OCI-LY7 (cell line): Measurements from ENCODE around the gene MESP1. TPM values are rescaled to one million over a fixed set of nuclear protein-coding genes. Genes with fewer than 3 reads are reported as not detected.

ENCODE experiments used
- BruUV-seq: library from RNA; stranded (reverse); fragments of 400-500 nt; replicated peaks from 2 replicates; lab custom pipeline; 2021; lab: Mats Ljungman, UMichigan
- CTCF ChIA-PET: fragments of 300-600 bp; sonication (Branson Sonifier 250); formaldehyde crosslinking; loops from one replicate; lab custom pipeline; 2022; ENCODE audit warnings: antibody characterized with exemption; ENCODE audit not compliant: unreplicated experiment; lab: Charles Lee
- POLR2A ChIA-PET: fragments of 300-600 bp; sonication (Branson Sonifier 250); formaldehyde crosslinking; loops from one replicate; lab custom pipeline; 2022; ENCODE audit warnings: antibody characterized with exemption; lab: Charles Lee
- DNase-seq: peaks from one replicate; pipeline ENCODE4 v3.0.0-alpha.2; 2015; ENCODE audit warnings: low spot score
- H2AFZ ChIP-seq: fragments of 200-600 bp; sonication (generic), shearing (Covaris generic); 2 replicates; pipeline ENCODE4 v1.6.1; 2014; ENCODE audit warnings: mild to moderate bottlenecking, antibody characterized with exemption, low read length, moderate library complexity
- H3K27ac ChIP-seq: fragments of 200-600 bp; sonication (generic); 2 replicates; pipeline ENCODE4 v1.5.1; 2014; ENCODE audit warnings: mixed run types, low read depth, mild to moderate bottlenecking, moderate library complexity, low read length, inconsistent platforms; ENCODE audit not compliant: poor library complexity, severe bottlenecking
- H3K36me3 ChIP-seq: fragments of 200-600 bp; sonication (generic); 2 replicates; pipeline ENCODE4 v1.6.1; 2014; ENCODE audit warnings: mild to moderate bottlenecking, antibody characterized with exemption, low read length, moderate library complexity, mixed read lengths; ENCODE audit not compliant: insufficient read depth
- H3K4me1 ChIP-seq: fragments of 200-600 bp; sonication (generic); 2 replicates; pipeline ENCODE4 v1.5.1; 2014; ENCODE audit warnings: mild to moderate bottlenecking, low read length; ENCODE audit not compliant: insufficient read depth, poor library complexity, severe bottlenecking
- H3K4me2 ChIP-seq: fragments of 200-600 bp; sonication (generic); 2 replicates; pipeline ENCODE4 v1.6.1; 2014; ENCODE audit warnings: mild to moderate bottlenecking, low read length
- H3K4me3 ChIP-seq: fragments of 200-600 bp; sonication (generic); 2 replicates; pipeline ENCODE4 v1.5.1; 2014; ENCODE audit warnings: mild to moderate bottlenecking, low read depth, low read length; ENCODE audit not compliant: poor library complexity, severe bottlenecking
- H3K79me2 ChIP-seq: fragments of 200-600 bp; sonication (generic); 2 replicates; pipeline ENCODE4 v1.6.1; 2016; ENCODE audit warnings: low read depth, mild to moderate bottlenecking, low read length, moderate library complexity, mixed read lengths; ENCODE audit not compliant: insufficient read depth
- H3K9me2 ChIP-seq: fragments of 200-600 bp; sonication (generic); 2 replicates; pipeline ENCODE4 v1.6.1; 2016; ENCODE audit warnings: mild to moderate bottlenecking, low read length, mixed read lengths; ENCODE audit not compliant: insufficient read depth
- H3K9me3 ChIP-seq: fragments of 200-600 bp; sonication (generic); 2 replicates; pipeline ENCODE4 v1.6.1; 2014; ENCODE audit warnings: mild to moderate bottlenecking, mixed run types, low read length, mixed read lengths
- H4K20me1 ChIP-seq: fragments of 200-600 bp; sonication (generic); 2 replicates; pipeline ENCODE4 v1.6.1; 2014; ENCODE audit warnings: mild to moderate bottlenecking, antibody characterized with exemption, low read length, moderate library complexity, mixed read lengths; ENCODE audit not compliant: insufficient read depth
- CTCF ChIP-seq: fragments of 200-600 bp; sonication (generic); conservative IDR thresholded peaks from 2 replicates; pipeline ENCODE4 v1.5.1; 2014; ENCODE audit warnings: mild to moderate bottlenecking, antibody characterized with exemption, low read length, moderate library complexity, mixed read lengths
- EZH2phosphoT487 ChIP-seq: fragments of 200-600 bp; sonication (generic); IDR thresholded peaks from 2 replicates; pipeline ENCODE4 v1.6.1; 2018; ENCODE audit warnings: low read depth, borderline replicate concordance, mild to moderate bottlenecking, mixed run types, antibody characterized with exemption, low read length, moderate library complexity, mixed read lengths
- intact Hi-C: fragments of 100-400 bp; cut with micrococcal nuclease; formaldehyde crosslinking; loops from one replicate; pipeline ENCODE4 v1.10.0; 2022; ENCODE audit not compliant: unreplicated experiment
- total RNA-seq, 2 experiments: library from RNA; depleted of rRNA in 1 of 2; stranded (reverse); fragments of >200 nt in 1 of 2; shearing (Covaris generic) in 1 of 2; gene quantifications; 2 replicates each; pipeline ENCODE4 v1.2.3, GENCODE V29; 2014 to 2022

The MESP1 gene
- total RNA-seq, 2 experiments from 2014 or later = 3.5 TPM; not detected in 1

GRCh38 chr15:89753855-89754254, 2.8 kb upstream of the MESP1 start:
- ChIA-PET POLR2A (interaction anchor here (0.6 to 1.0 kb wide), 4 partner anchors 137 to 486 kb away, joined by 4 to 5 read pairs (median 4); no protein-coding TSS in a partner anchor), CTCF (no interaction called here)
- Histone ChIP-seq H3K9me2 (no peaks in the 10 kb centered on the region), H3K4me3 (no peak overlapping the region), H3K9me3 (no peaks in the 10 kb centered on the region), H3K79me2 (no peaks in the 10 kb centered on the region), H3K4me1 (peaks cover 7% of the 10 kb centered on the region), H2AFZ (no peak overlapping the region), H3K36me3 (no peaks in the 10 kb centered on the region), H3K4me2 (no peak overlapping the region), H4K20me1 (no peaks in the 10 kb centered on the region), H3K27ac (no peak overlapping the region)
- TF ChIP-seq EZH2phosphoT487 (no peak), CTCF (no peak)
- no TSS peak for BruUV-seq
- intact Hi-C loops = no loop called here
- no peak for DNase-seq

GRCh38 chr15:89751748-89752147, 699 bp upstream of the MESP1 start:
- no TSS peak for BruUV-seq
- no peak overlapping the region for H3K27ac ChIP-seq
- H4K20me1 ChIP-seq = no peaks in the 10 kb centered on the region
- peak overlapping the region; percentile 85; the same call in 1 of the 2 replicates for H3K4me2 ChIP-seq
- POLR2A ChIA-PET = interaction anchor here (0.8 kb wide), 1 partner anchor 12 kb away, joined by 3 read pairs; no protein-coding TSS in a partner anchor
- H3K9me3 ChIP-seq = no peaks in the 10 kb centered on the region
- CTCF ChIA-PET = interaction anchor here (0.5 kb wide), 1 partner anchor 170 kb away, joined by 3 read pairs; no protein-coding TSS in a partner anchor
- H3K79me2 ChIP-seq = no peaks in the 10 kb centered on the region
- H3K9me2 ChIP-seq = no peaks in the 10 kb centered on the region
- no peak for DNase-seq
- H2AFZ ChIP-seq = no peak overlapping the region
- H3K4me3 ChIP-seq = no peak overlapping the region
- TF ChIP-seq CTCF = no peak
- TF ChIP-seq EZH2phosphoT487 = no peak
- H3K36me3 ChIP-seq = no peaks in the 10 kb centered on the region
- peaks cover 7% of the 10 kb centered on the region for H3K4me1 ChIP-seq
- intact Hi-C loops = no loop called here

GRCh38 chr15:89749951-89750559, 994 bp downstream of the MESP1 start:
- BruUV-seq = no TSS peak
- no peak for DNase-seq
- H2AFZ ChIP-seq = peak overlapping the region; percentile 85
- TF ChIP-seq EZH2phosphoT487 = no peak
- intact Hi-C loops = no loop called here
- no peaks in the 10 kb centered on the region for H3K9me3 ChIP-seq
- H4K20me1 ChIP-seq = no peaks in the 10 kb centered on the region
- H3K27ac ChIP-seq = no peak overlapping the region
- peak overlapping the region; percentile 85 for H3K4me2 ChIP-seq
- no peaks in the 10 kb centered on the region for H3K36me3 ChIP-seq
- peak overlapping the region; percentile 70 for H3K4me3 ChIP-seq
- CTCF ChIA-PET = interaction anchor here (0.6 kb wide), 1 partner anchor 267 kb away, joined by 3 read pairs; no protein-coding TSS in a partner anchor
- POLR2A ChIA-PET = interaction anchor here (0.6 kb wide), 1 partner anchor 12 kb away, joined by 3 read pairs; no protein-coding TSS in a partner anchor
- no peaks in the 10 kb centered on the region for H3K79me2 ChIP-seq
- no peaks in the 10 kb centered on the region for H3K9me2 ChIP-seq
- H3K4me1 ChIP-seq = peaks cover 7% of the 10 kb centered on the region
